ENCODE results near the gene MRPL4. TPM values are rescaled to one million over a fixed set of nuclear protein-coding genes. Genes with fewer than 3 reads are reported as not detected.

MRPL4 gene
- total RNA-seq, 3 donors from 2014 or later = 40.2 to 57.7 (median 52.7) TPM

DNA sequence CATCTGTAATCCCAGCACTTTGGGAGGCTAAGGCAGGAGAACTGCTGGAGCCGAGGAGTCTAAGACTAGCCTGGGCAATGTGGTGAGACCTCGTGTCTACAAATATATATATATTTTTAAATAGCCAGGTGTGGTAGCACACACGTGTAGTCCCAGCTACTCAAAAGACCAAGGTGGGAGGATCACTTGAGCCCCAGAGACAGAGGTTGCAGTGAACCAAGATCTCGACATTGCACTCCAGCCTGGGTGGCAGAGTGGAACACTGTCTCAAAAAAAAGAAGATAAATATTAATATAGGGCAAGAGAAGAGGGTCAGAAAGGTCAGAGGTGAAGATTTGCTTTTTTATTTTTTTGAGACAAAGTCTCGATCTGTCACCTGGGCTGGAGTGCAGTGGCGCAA lies 5.5 kb upstream of the MRPL4 start:
- no peaks in the 10 kb centered on the region for H3K27me3 ChIP-seq
- no peaks in the 10 kb centered on the region for H3K4me1 ChIP-seq
- no peak overlapping the region for H3K4me3 ChIP-seq
- no peaks in the 10 kb centered on the region for H3K9me3 ChIP-seq
- TF ChIP-seq POLR2AphosphoS5 (IDR thresholded peaks at IDR 0.05) (no peak), POLR2A (IDR thresholded peaks at IDR 0.05) (no peak)
- TF ChIP-seq, protein P1, sequence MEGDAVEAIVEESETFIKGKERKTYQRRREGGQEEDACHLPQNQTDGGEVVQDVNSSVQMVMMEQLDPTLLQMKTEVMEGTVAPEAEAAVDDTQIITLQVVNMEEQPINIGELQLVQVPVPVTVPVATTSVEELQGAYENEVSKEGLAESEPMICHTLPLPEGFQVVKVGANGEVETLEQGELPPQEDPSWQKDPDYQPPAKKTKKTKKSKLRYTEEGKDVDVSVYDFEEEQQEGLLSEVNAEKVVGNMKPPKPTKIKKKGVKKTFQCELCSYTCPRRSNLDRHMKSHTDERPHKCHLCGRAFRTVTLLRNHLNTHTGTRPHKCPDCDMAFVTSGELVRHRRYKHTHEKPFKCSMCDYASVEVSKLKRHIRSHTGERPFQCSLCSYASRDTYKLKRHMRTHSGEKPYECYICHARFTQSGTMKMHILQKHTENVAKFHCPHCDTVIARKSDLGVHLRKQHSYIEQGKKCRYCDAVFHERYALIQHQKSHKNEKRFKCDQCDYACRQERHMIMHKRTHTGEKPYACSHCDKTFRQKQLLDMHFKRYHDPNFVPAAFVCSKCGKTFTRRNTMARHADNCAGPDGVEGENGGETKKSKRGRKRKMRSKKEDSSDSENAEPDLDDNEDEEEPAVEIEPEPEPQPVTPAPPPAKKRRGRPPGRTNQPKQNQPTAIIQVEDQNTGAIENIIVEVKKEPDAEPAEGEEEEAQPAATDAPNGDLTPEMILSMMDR (IDR thresholded peaks at IDR 0.05) = no peak
- no peak for DNase-seq (ENCODE audit: low spot score in 2 of 2)
- intact Hi-C loops (cut with DNase I; ENCODE audit: low total_unique reads) = no loop called here
- no peaks in the 10 kb centered on the region for H3K36me3 ChIP-seq
- H3K27ac ChIP-seq = no peak overlapping the region

DNA sequence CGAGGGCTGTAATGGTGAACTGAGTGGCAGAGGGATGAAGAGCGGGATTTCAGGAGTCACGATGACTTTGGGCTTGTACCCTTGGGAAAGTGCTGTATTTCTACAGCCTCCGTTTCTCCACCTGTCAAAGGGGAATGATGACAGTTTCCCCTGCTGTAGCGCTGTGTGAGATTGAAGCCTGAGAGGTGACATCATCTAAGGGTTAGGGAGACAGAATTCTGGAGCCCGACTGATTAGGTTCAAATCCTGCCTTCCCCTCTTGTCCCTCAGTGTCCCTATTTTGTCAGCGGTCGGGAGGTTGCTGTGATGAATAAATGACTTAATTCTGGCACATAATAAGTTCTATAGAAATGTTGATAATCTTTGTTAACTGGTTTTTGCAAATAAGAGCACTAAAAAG lies 693 bp downstream of the MRPL4 start:
- intact Hi-C loops (cut with DNase I; ENCODE audit: low total_unique reads) = no loop called here
- no peaks in the 10 kb centered on the region for H3K36me3 ChIP-seq
- no peaks in the 10 kb centered on the region for H3K4me1 ChIP-seq
- peak overlapping the region; percentile 87 to 92 (median 88) for H3K4me3 ChIP-seq
- TF ChIP-seq POLR2A (IDR thresholded peaks at IDR 0.05) (no peak), POLR2AphosphoS5 (IDR thresholded peaks at IDR 0.05) (no peak)
- TF ChIP-seq, protein P1 (IDR thresholded peaks at IDR 0.05) = no peak
- DNase-seq (ENCODE audit: low spot score in 2 of 2) = no peak
- H3K27ac ChIP-seq = peak overlapping the region; percentile 85
- H3K9me3 ChIP-seq = no peaks in the 10 kb centered on the region
- no peaks in the 10 kb centered on the region for H3K27me3 ChIP-seq

DNA sequence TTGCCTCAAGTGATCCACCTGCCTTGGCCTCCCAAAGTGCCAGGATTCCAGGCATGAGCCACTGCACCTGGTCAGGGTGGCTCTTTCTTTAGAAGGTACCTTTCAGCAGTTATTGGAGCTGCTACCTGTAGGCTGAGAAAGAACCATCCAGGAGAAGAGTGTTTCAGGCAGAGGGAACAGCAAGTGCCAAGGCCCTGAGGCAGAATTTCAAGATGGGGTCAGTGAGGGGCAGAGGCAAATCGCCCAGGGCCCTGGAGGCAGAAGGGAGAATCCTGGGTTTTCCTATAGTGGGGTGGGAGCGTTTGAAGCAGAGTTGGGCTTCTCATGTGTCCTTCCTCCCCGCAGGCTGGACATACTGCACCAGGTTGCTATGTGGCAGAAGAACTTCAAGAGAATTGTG lies 2.2 kb downstream of the MRPL4 start:
- no peaks in the 10 kb centered on the region for H3K36me3 ChIP-seq
- no peak for DNase-seq (ENCODE audit: low spot score in 2 of 2)

DNA sequence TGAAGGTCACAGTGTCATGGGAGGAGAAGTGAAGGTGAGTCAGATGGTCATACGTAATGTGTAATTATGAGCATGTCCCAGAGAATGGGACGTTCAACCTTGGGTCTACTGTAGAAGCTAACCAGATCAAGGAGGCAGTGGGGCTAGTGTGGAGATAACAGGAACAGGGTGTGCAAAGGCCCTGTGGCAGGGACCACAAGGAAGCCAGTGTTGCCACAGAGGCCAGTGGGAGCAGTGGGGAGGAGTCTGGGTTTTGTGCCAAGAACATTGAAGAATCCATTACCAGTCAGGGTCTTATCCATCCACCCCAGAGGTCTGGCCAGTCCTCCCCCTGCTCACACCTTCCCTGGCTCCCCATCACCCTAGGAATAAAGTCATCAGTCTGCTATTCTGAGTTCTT lies 3.3 kb downstream of the MRPL4 start:
- intact Hi-C loops (cut with DNase I; ENCODE audit: low total_unique reads) = no loop called here
- H3K9me3 ChIP-seq = no peaks in the 10 kb centered on the region
- no peaks in the 10 kb centered on the region for H3K36me3 ChIP-seq
- no peak for DNase-seq (ENCODE audit: low spot score in 2 of 2)
- TF ChIP-seq, protein P1 (IDR thresholded peaks at IDR 0.05) = no peak
- TF ChIP-seq POLR2AphosphoS5 (IDR thresholded peaks at IDR 0.05) = no peak
- H3K4me1 ChIP-seq = no peaks in the 10 kb centered on the region
- no peak overlapping the region for H3K27ac ChIP-seq
- no peak overlapping the region for H3K4me3 ChIP-seq
- no peaks in the 10 kb centered on the region for H3K27me3 ChIP-seq

More for the DNA sequence above, 2.2 kb downstream of the MRPL4 start:
- TF ChIP-seq POLR2AphosphoS5 (IDR thresholded peaks at IDR 0.05) = no peak
- TF ChIP-seq, protein P1 (IDR thresholded peaks at IDR 0.05) = no peak
- TF ChIP-seq POLR2A (IDR thresholded peaks at IDR 0.05) = no peak
- H3K27me3 ChIP-seq = no peaks in the 10 kb centered on the region
- no peaks in the 10 kb centered on the region for H3K9me3 ChIP-seq
- H3K4me1 ChIP-seq = no peaks in the 10 kb centered on the region
- no peak overlapping the region for H3K27ac ChIP-seq
- H3K4me3 ChIP-seq = no peak overlapping the region
- intact Hi-C loops (cut with DNase I; ENCODE audit: low total_unique reads) = no loop called here

DNA sequence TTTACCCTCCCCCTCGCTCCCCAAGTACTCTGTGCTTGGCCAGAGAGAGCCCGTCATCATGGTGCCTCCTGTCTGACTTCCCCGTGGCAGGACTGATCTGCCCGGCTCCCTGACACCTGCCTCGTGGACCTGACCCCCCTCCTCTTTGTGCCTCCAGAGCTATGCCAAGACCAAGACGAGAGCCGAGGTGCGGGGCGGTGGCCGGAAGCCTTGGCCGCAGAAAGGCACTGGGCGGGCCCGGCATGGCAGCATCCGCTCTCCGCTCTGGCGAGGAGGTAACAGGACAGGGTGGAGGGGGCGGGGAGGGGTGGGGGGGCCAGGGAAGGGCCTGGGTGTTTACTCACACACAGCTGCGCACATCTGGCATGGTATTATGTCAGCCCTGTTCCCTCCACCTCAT lies 4.5 kb downstream of the MRPL4 start:
- no peaks in the 10 kb centered on the region for H3K36me3 ChIP-seq
- H3K4me3 ChIP-seq = no peak overlapping the region
- H3K4me1 ChIP-seq = no peaks in the 10 kb centered on the region
- no peak for TF ChIP-seq POLR2A (IDR thresholded peaks at IDR 0.05)
- TF ChIP-seq POLR2AphosphoS5 (IDR thresholded peaks at IDR 0.05) = no peak
- TF ChIP-seq, protein P1 (IDR thresholded peaks at IDR 0.05) = no peak
- no peaks in the 10 kb centered on the region for H3K9me3 ChIP-seq
- DNase-seq (ENCODE audit: low spot score in 2 of 2) = no peak
- intact Hi-C loops (cut with DNase I; ENCODE audit: low total_unique reads) = no loop called here
- H3K27me3 ChIP-seq = no peaks in the 10 kb centered on the region
- no peak overlapping the region for H3K27ac ChIP-seq

Data from breast epithelium (tissue), 4 donors.